Pancreas (tissue), 10 donors: ENCODE data around the gene OTOP2. TPM values are rescaled to one million over a fixed set of nuclear protein-coding genes. Genes with fewer than 3 reads are reported as not detected.

Source experiments
- ATAC-seq, 4 donors: fragments of 200-7000 bp; cut with Tn5 transposase; one replicate each; pipeline versions ENCODE4 v1.8.0 to v1.9.1; 2020; ENCODE audit warnings: mild to moderate bottlenecking in 4 of 4, moderate library complexity in 4 of 4
- DNase-seq, 6 donors: peaks; one replicate each; pipeline ENCODE4 v3.0.0-alpha.2; 2020
- FAIRE-seq: peaks from 2 replicates; lab custom pipeline; 2012; peaks lifted over from hg19 to GRCh38; lab: Jason Lieb, UNC
- H3K27ac ChIP-seq, 4 donors: fragments of 200-600 bp; sonication (generic); 1 replicate in 3 of 4; 2 replicates in 1 of 4; pipeline versions ENCODE4 v1.5.0 to v1.8.0; 2020
- H3K27me3 ChIP-seq, 4 donors: fragments of 200-600 bp; one replicate each; pipeline ENCODE4 v1.8.0; 2021
- H3K36me3 ChIP-seq, 3 donors: fragments of 200-600 bp; sonication (generic) in 1 of 3; one replicate each; pipeline versions ENCODE4 v1.5.0 to v1.8.0; 2020 to 2021
- H3K4me1 ChIP-seq, 3 donors: fragments of 200-600 bp; one replicate each; pipeline ENCODE4 v1.8.0; 2021
- H3K4me3 ChIP-seq, 4 donors: fragments of 200-600 bp; sonication (generic) in 2 of 4; one replicate each; pipeline versions ENCODE4 v1.5.0 to v1.8.0; 2020 to 2021
- H3K9me3 ChIP-seq, 4 donors: fragments of 200-600 bp; one replicate each; pipeline ENCODE4 v1.8.0; 2021
- CTCF ChIP-seq, 4 donors: fragments of 200-600 bp; sonication (generic) in 3 of 4; IDR thresholded peaks; one replicate each; pipeline versions ENCODE4 v1.5.0 to v1.8.0; 2021; ENCODE audit warnings: antibody characterized with exemption in 4 of 4
- WGBS, 2 donors: extraction: QIAGEN DNeasy Blood & Tissue Kit; methylation state at CpG; one replicate each; pipeline ENCODE4 v1.1.7; 2013; 5-methylcytosine and 5-hydroxymethylcytosine counted together
- intact Hi-C, 3 donors: fragments of 100-400 bp; cut with DNase I; formaldehyde crosslinking; loops; one replicate each; pipeline versions ENCODE4 v1.11.1 to v1.14.2; 2022
- polyA plus RNA-seq, 2 donors: library from polyadenylated mRNA; stranded (reverse); fragments of 200-250 nt; gene quantifications; one replicate each; pipeline ENCODE4 v1.2.3, GENCODE V29; 2013
- total RNA-seq, 6 donors: library from RNA; stranded (reverse); fragmentation: NEBNext Ultra II Directional in 4 of 6; extraction: Animal tissue kit (Norgen Biotek cat#: 25700) in 4 of 6; gene quantifications; one replicate each; pipeline versions ENCODE4 v1.2.1 to v1.2.4, GENCODE V29; 2021 to 2023
- donor health status: healthy with polysubstance abuse.
- donor health status: DM: no; HTN: no; CAD: no; lungs with moderate emphysema.
- donor health status: DM: no; HTN: no; CAD: no.
- donor health status: control.
- donor health status: control.
- donor health status: Bipolar disorder and iron deficiency.
- donor health status: DM: yes; HTN: yes; CAD: no.
- donor health status: DM: no; HTN: no; CAD: no.
- donor health status: DM: no; HTN: no; CAD: no.
- donor health status: DM: yes; HTN: yes; CAD: no.

Gene OTOP2
- total and polyA plus RNA-seq, 8 donors = not detected

GRCh38 chr17:74892013-74892841 lies 31.8 kb upstream of the OTOP2 start:
- intact Hi-C loops = no loop called here
- H3K9me3 ChIP-seq = no peaks in the 10 kb centered on the region
- H3K27me3 ChIP-seq = no peaks in the 10 kb centered on the region
- DNase-seq (peak in 3 of 6 donors; percentile 52 to 68 (median 68)), ATAC-seq (peak; percentile 64 to 86 (median 82)), FAIRE-seq (no peak)
- H3K4me1 ChIP-seq = peaks cover 0 to 8% (median 6%) of the 10 kb centered on the region in 3 donors
- H3K4me3 ChIP-seq = no peak overlapping the region
- TF ChIP-seq CTCF (IDR thresholded peaks at IDR 0.05) = no peak
- H3K36me3 ChIP-seq = no peaks in the 10 kb centered on the region
- 46 to 56% methylated on average over 20 of the region's 20 CpGs for WGBS, 2 donors
- no peak overlapping the region for H3K27ac ChIP-seq

DNA sequence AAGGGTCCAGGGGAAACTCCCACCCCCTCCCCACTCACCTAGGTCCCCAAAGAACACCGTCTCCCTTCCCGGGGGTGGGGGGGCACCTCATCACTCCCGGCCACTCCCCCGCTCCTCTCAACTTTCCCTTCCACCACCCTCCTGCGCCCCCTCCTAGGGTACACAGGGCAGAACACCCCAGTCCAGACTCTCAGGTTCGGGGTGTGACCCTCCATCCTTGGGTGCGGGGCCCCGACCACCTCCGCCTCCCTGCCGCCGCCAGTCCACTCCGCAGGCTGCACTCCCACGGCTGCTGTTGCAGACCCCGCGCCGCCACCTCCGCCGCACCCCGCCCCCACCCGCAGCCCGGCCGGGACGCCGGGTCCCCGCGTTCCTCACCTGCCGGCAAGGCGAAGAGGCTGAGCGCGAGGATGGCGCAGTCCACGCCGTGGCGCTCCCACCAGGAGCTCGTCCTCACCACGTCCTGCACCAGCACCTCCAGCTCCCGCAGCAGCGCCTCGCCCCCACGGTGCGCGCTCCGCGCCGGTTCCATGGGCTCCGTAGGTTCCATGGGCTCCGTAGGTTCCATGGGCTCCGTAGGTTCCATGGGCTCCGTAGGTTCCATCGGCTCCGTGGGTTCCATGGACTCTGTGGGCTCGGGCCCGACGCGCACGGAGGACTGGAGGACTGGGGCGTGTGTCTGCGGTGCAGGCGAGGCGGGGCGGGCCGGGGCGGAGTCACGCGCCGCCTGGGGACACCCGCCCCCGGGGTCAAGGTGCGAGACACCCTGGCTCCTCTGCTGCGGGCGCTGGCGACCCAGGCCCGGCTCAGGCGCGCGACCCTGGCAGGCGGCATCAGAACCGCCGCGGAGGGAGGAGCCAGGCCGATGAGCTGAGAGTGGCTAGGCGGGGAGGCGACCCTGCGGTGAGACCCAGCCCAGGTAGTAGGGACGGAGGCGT lies 30.8 kb upstream of the OTOP2 start, which contains the start of gene FADS6:
FADS6 (minus strand) TSS at position 660 of the 938 bp plus-strand sequence; CDS start at position 622, 38 bp downstream.
- H3K27ac ChIP-seq = no peak within 1 kb of the TSS
- no peaks in the 10 kb centered on the region for H3K36me3 ChIP-seq
- H3K4me1 ChIP-seq = peaks cover 0 to 8% (median 6%) of the 10 kb centered on the region in 3 donors
- DNase-seq = no peak
- ATAC-seq = peak; percentile 49 to 70 (median 56)
- no peaks in the 10 kb centered on the region for H3K27me3 ChIP-seq
- H3K9me3 ChIP-seq = no peaks in the 10 kb centered on the region
- FAIRE-seq = no peak
- intact Hi-C loops = no loop called here
- WGBS, 2 donors = 2 to 4% methylated on average over 71 to 86 of the region's 86 CpGs
- no peak for TF ChIP-seq CTCF (IDR thresholded peaks at IDR 0.05)
- H3K4me3 ChIP-seq = peak within 1 kb of the TSS in 2 of 4 donors; percentile 20 to 30

DNA sequence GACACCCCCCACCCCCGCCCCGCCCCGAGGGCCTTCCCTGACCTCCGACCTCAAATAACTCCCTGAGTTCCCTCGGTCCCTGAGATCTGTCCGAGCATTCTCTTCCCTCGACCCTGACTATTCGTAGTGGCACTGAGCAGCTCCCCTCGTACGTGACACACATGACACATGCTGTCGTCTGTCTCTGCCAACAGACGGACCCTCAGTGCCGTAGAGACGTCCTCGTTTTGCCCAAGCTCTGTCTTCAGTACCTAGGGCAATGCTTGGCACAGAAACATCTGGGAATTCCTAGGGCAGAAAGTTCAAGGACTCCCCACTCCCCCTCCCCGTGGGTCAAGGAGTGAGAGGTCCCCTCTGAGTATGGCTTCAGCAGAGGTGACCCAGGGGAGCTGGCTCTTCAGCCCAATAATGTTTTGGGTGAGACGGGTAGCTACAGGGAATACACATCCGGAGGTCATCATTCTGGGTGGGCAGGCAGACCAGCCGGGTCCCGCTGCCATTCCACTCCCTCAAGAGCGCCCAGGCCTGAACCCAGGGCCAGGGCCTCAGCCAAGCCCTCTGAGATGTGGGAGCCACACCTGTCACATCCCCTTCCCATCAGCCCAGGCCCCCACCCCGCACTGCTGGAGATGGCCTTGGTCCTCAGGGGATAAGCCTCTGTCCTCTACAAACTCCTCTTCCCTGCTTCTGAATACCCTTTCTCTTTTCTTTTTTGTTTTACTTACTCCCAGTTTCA lies 30.0 kb upstream of the OTOP2 start:
- no peak overlapping the region for H3K27ac ChIP-seq
- peak overlapping the region in 1 of 4 donors; percentile 30 for H3K4me3 ChIP-seq
- WGBS, 2 donors = 33 to 36% methylated on average over 22 of the region's 22 CpGs
- FAIRE-seq (no peak), ATAC-seq (no peak), DNase-seq (no peak)
- no peaks in the 10 kb centered on the region for H3K36me3 ChIP-seq
- H3K4me1 ChIP-seq = peaks cover 0 to 8% (median 6%) of the 10 kb centered on the region in 3 donors
- intact Hi-C loops = no loop called here
- H3K9me3 ChIP-seq = no peaks in the 10 kb centered on the region
- TF ChIP-seq CTCF (IDR thresholded peaks at IDR 0.05) = no peak
- no peaks in the 10 kb centered on the region for H3K27me3 ChIP-seq

GRCh38 chr17:74898376-74898946 lies 25.6 kb upstream of the OTOP2 start:
- no peak overlapping the region for H3K4me3 ChIP-seq
- peaks cover 0 to 1% (median 0%) of the 10 kb centered on the region in 3 donors for H3K4me1 ChIP-seq
- FAIRE-seq = no peak
- intact Hi-C loops = no loop called here
- no peak for TF ChIP-seq CTCF (IDR thresholded peaks at IDR 0.05)
- DNase-seq = no peak
- no peaks in the 10 kb centered on the region for H3K36me3 ChIP-seq
- no peaks in the 10 kb centered on the region for H3K27me3 ChIP-seq
- no peak for ATAC-seq
- 75 to 83% methylated on average over 11 of the region's 11 CpGs for WGBS, 2 donors
- H3K27ac ChIP-seq = no peak overlapping the region
- H3K9me3 ChIP-seq = no peaks in the 10 kb centered on the region
